ENCODE measurements around the gene TTLL9. TPM values are rescaled to one million over a fixed set of nuclear protein-coding genes. Genes with fewer than 3 reads are reported as not detected.

TTLL9 gene
- total and polyA plus RNA-seq, 8 donors: 0.20 to 6.2 (median 2.3) TPM

- Histone ChIP-seq H3K4me1 (no peaks in the 10 kb centered on the region), H3K36me3 (no peaks in the 10 kb centered on the region), H3K27me3 (peaks cover 0 to 9% of the 10 kb centered on the region in 2 donors), H3K27ac (no peak overlapping the region), H3K9me3 (no peaks in the 10 kb centered on the region), H3K4me3 (no peak overlapping the region)
- no peak for TF ChIP-seq CTCF (IDR thresholded peaks at IDR 0.05)
- intact Hi-C loops (cut with DNase I): no loop called here
- DNase-seq (no peak), ATAC-seq (no peak)
Observed at GRCh38 chr20:31977080-31977479, 106.6 kb downstream of the TTLL9 start.

GRCh38 chr20:31979713-31980426 is 109.4 kb downstream of the TTLL9 start:
- Histone ChIP-seq H3K36me3 (no peaks in the 10 kb centered on the region), H3K4me1 (no peaks in the 10 kb centered on the region), H3K27ac (no peak overlapping the region), H3K9me3 (no peaks in the 10 kb centered on the region), H3K27me3 (peaks cover 0 to 4% of the 10 kb centered on the region in 2 donors), H3K4me3 (no peak overlapping the region)
- intact Hi-C loops (cut with DNase I): no loop called here
- no peak for TF ChIP-seq CTCF (IDR thresholded peaks at IDR 0.05)
- DNase-seq (no peak), ATAC-seq (no peak)

- no peaks in the 10 kb centered on the region for H3K4me1 ChIP-seq
- intact Hi-C loops (cut with DNase I): no loop called here
- H3K27me3 ChIP-seq: no peaks in the 10 kb centered on the region
- no peak overlapping the region for H3K27ac ChIP-seq
- H3K4me3 ChIP-seq: no peak overlapping the region
- no peak for TF ChIP-seq CTCF (IDR thresholded peaks at IDR 0.05)
- no peaks in the 10 kb centered on the region for H3K36me3 ChIP-seq
- no peaks in the 10 kb centered on the region for H3K9me3 ChIP-seq
- ATAC-seq (no peak), DNase-seq (no peak)
Observed at GRCh38 chr20:31981784-31982183, 111.3 kb downstream of the TTLL9 start.

GRCh38 chr20:31984981-31985471 is 114.6 kb downstream of the TTLL9 start:
- Histone ChIP-seq H3K27me3 (no peaks in the 10 kb centered on the region), H3K36me3 (no peaks in the 10 kb centered on the region), H3K4me3 (no peak overlapping the region), H3K4me1 (no peaks in the 10 kb centered on the region), H3K27ac (no peak overlapping the region), H3K9me3 (no peaks in the 10 kb centered on the region)
- TF ChIP-seq CTCF (IDR thresholded peaks at IDR 0.05): no peak
- DNase-seq: no peak
- intact Hi-C loops (cut with DNase I): no loop called here
- no peak for ATAC-seq

- Histone ChIP-seq H3K27me3 (no peaks in the 10 kb centered on the region), H3K4me3 (no peak overlapping the region), H3K36me3 (no peaks in the 10 kb centered on the region), H3K27ac (no peak overlapping the region), H3K9me3 (no peaks in the 10 kb centered on the region), H3K4me1 (no peaks in the 10 kb centered on the region)
- no peak for ATAC-seq
- TF ChIP-seq CTCF (IDR thresholded peaks at IDR 0.05): no peak
- intact Hi-C loops (cut with DNase I): no loop called here
- no peak for DNase-seq
Observed at GRCh38 chr20:31987744-31988143, 117.3 kb downstream of the TTLL9 start.
